ENCODE results near the gene TPPP. TPM values are rescaled to one million over a fixed set of nuclear protein-coding genes. Genes with fewer than 3 reads are reported as not detected.

Gene TPPP
- total and polyA plus RNA-seq, 2 donors (not counting 3 experiments of a cell fraction or from before 2014, with no cell fraction given) = 0.04 to 0.09 TPM

- ChIA-PET CTCF (interaction anchor here (1.4 kb wide), 1 partner anchor 10 kb away, joined by 3 read pairs; no protein-coding TSS in a partner anchor), POLR2A (no interaction called here)
- Histone ChIP-seq H3K9ac (replicated peaks; ENCODE audit: extremely low read depth, insufficient read depth, low read length) (no peak overlapping the region), H4K20me1 (replicated peaks; ENCODE audit: control insufficient read depth, extremely low read depth, insufficient read depth, low read length) (no peaks in the 10 kb centered on the region), H3K9me3 (replicated peaks; ENCODE audit: control insufficient read depth, insufficient read depth, low read length) (no peaks in the 10 kb centered on the region), H2AFZ (ENCODE audit: low read depth, low read length) (no peak overlapping the region), H3K4me1 (ENCODE audit: control insufficient read depth, extremely low read depth, insufficient read depth, low read length) (peaks cover 10% of the 10 kb centered on the region), H3K4me2 (ENCODE audit: insufficient read depth, low read length) (no peak overlapping the region), H3K27me3 (ENCODE audit: control insufficient read depth in 2 of 2, insufficient read depth in 2 of 2, low read length in 2 of 2) (no peaks in the 10 kb centered on the region), H3K36me3 (ENCODE audit: control insufficient read depth in 2 of 2, extremely low read depth in 1 of 2, insufficient read depth in 2 of 2, low read length in 2 of 2) (peaks cover 0 to 2% of the 10 kb centered on the region in 2 experiments), H3K79me2 (ENCODE audit: control insufficient read depth, insufficient read depth, low read length) (no peaks in the 10 kb centered on the region), H3K9me1 (replicated peaks; ENCODE audit: control insufficient read depth, extremely low read depth, insufficient read depth, low read length) (no peaks in the 10 kb centered on the region), H3K4me3 (replicated peaks in 1 of 3; ENCODE audit: insufficient read depth in 1 of 3, low read depth in 1 of 3, low read length in 3 of 3) (no peak overlapping the region), H3K27ac (ENCODE audit: insufficient read depth, low read depth, low read length) (no peak overlapping the region)
- no peak for TF ChIP-seq JUN (IDR thresholded peaks at IDR 0.05; ENCODE audit: borderline replicate concordance, insufficient read depth, insufficient read length, low read depth)
- TF ChIP-seq MYC (IDR thresholded peaks at IDR 0.05; ENCODE audit: low read depth, low read length) = no peak
- TF ChIP-seq EZH2 (IDR thresholded peaks at IDR 0.05; ENCODE audit: borderline replicate concordance, low read depth, low read length, severe bottlenecking) = no peak
- no peak for TF ChIP-seq FOS (IDR thresholded peaks at IDR 0.05; ENCODE audit: borderline replicate concordance, insufficient read depth, low read length)
- TF ChIP-seq POLR2AphosphoS5 (IDR thresholded peaks at IDR 0.05; ENCODE audit: insufficient read depth, low read depth, low read length) = no peak
- TF ChIP-seq, protein P1, sequence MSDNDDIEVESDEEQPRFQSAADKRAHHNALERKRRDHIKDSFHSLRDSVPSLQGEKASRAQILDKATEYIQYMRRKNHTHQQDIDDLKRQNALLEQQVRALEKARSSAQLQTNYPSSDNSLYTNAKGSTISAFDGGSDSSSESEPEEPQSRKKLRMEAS (IDR thresholded peaks at IDR 0.05; ENCODE audit: insufficient read depth, insufficient read length) = no peak
- TF ChIP-seq GATA2 (IDR thresholded peaks at IDR 0.05; ENCODE audit: insufficient read depth, insufficient read length, low read depth, low read length) = no peak
- TF ChIP-seq POLR2A (IDR thresholded peaks at IDR 0.05; ENCODE audit: low read depth, low read length) = no peak
- no TSS peak for BruUV-seq (replicated peaks)
- no peak for DNase-seq (ENCODE audit: low read depth, low spot score)
- intact Hi-C loops (cut with micrococcal nuclease) = no loop called here
- dilution Hi-C loops (cut with MboI; ENCODE audit: extremely low pct_ligation_motif_present, low sequenced_read_pairs) = no loop called here
- FAIRE-seq = no peak
Observed at GRCh38 chr5:659496-660263, 33.5 kb downstream of the TPPP start.
